Measurements from ENCODE around the gene CDH13. TPM values are rescaled to one million over a fixed set of nuclear protein-coding genes. Genes with fewer than 3 reads are reported as not detected.

Gene CDH13
- total RNA-seq, 4 donors from 2014 or later = 5.8 to 36.7 (median 20.4) TPM

DNA sequence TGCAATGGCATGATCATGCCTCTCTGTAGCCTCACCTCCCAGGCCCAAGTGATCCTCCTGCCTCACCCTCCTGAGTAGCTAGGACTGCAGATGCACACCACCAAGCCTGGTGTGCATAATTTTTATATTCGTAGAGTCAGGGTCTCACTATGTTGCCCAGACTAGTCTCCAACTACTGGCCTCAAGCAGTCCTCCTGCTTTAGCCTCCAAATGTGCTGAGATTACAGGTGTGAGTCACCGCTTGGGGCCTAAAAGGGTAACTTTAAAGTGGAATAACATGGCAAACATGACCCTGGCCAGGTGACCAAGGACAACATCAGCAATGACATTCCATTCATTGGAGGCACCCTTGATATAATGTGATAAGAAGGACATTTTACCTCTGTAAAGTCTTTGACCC is 1207.2 kb downstream of the CDH13 start:
- no peak for DNase-seq
- Histone ChIP-seq H3K36me3 (no peaks in the 10 kb centered on the region), H3K4me1 (peaks cover 0 to 3% of the 10 kb centered on the region in 2 donors), H3K4me3 (no peak overlapping the region), H3K27me3 (no peaks in the 10 kb centered on the region), H3K27ac (no peak overlapping the region), H3K9me3 (no peaks in the 10 kb centered on the region)
- intact Hi-C loops (cut with DNase I; ENCODE audit: low total_unique reads) = no loop called here
- in situ Hi-C loops (cut with MboI; ENCODE audit: low sequenced_read_pairs in 4 of 4) = loop anchor here in 1 of 4 donors (5.0 kb wide), 2 partner anchors 53 to 228 kb away; no protein-coding TSS in a partner anchor
- no peak for TF ChIP-seq POLR2A (IDR thresholded peaks at IDR 0.05)
- TF ChIP-seq, protein P1, sequence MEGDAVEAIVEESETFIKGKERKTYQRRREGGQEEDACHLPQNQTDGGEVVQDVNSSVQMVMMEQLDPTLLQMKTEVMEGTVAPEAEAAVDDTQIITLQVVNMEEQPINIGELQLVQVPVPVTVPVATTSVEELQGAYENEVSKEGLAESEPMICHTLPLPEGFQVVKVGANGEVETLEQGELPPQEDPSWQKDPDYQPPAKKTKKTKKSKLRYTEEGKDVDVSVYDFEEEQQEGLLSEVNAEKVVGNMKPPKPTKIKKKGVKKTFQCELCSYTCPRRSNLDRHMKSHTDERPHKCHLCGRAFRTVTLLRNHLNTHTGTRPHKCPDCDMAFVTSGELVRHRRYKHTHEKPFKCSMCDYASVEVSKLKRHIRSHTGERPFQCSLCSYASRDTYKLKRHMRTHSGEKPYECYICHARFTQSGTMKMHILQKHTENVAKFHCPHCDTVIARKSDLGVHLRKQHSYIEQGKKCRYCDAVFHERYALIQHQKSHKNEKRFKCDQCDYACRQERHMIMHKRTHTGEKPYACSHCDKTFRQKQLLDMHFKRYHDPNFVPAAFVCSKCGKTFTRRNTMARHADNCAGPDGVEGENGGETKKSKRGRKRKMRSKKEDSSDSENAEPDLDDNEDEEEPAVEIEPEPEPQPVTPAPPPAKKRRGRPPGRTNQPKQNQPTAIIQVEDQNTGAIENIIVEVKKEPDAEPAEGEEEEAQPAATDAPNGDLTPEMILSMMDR (IDR thresholded peaks at IDR 0.05 in 4 of 5, conservative IDR thresholded peaks at IDR 0.05 in 1 of 5) = no peak
- no peak for ATAC-seq

DNA sequence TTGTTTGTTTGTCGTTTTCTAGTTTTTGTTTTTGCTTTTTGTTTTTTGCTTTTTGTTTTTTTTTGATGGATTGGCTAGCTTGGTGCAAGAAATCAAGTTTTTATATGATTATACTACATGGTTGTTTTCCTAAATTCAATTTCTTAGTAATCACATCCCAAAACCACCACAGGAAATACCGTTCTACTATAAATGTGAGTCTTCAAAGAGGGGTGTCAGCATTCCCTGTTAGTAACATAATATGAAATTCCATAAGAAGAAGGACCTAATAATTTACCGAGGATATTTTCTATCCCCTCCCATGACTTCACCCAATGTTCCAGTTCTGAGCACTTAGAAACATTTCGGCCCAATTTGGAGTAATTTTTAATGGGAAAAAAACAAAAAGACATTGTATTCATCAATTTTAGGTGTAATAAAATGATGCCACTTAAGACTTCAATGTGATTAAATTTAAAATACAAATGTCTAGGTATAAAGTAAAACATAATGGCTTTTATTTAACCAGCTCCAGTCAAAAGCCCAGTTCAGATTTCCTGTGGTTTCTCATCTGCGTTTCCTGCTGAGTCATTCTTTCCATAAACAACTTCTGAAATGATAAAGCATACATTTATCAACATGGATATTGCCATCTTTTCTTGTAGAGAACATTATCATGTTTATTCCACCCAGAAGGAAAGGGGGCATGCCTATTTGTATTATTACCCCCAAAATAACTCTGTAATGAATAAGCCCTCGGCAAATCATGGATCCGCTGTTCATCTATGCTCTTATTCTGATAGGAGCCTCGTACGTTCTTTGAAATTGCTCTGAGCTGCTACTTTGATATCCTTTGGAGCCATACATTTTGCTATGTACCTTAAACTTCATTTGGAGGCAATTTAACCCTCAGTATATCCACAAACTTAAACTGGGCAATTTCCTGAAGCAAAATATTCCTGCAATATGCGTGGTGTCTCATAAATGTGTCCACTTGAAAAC is 1209.1 kb downstream of the CDH13 start:
- Histone ChIP-seq H3K36me3 (no peaks in the 10 kb centered on the region), H3K27ac (no peak overlapping the region), H3K4me1 (peaks cover 0 to 3% of the 10 kb centered on the region in 2 donors), H3K9me3 (no peaks in the 10 kb centered on the region), H3K4me3 (no peak overlapping the region), H3K27me3 (no peaks in the 10 kb centered on the region)
- intact Hi-C loops (cut with DNase I; ENCODE audit: low total_unique reads) = no loop called here
- no peak for TF ChIP-seq POLR2A (IDR thresholded peaks at IDR 0.05)
- TF ChIP-seq, protein P1 (IDR thresholded peaks at IDR 0.05 in 4 of 5, conservative IDR thresholded peaks at IDR 0.05 in 1 of 5) = no peak
- DNase-seq = no peak
- ATAC-seq = no peak
- in situ Hi-C loops (cut with MboI; ENCODE audit: low sequenced_read_pairs in 4 of 4) = no loop called here

DNA sequence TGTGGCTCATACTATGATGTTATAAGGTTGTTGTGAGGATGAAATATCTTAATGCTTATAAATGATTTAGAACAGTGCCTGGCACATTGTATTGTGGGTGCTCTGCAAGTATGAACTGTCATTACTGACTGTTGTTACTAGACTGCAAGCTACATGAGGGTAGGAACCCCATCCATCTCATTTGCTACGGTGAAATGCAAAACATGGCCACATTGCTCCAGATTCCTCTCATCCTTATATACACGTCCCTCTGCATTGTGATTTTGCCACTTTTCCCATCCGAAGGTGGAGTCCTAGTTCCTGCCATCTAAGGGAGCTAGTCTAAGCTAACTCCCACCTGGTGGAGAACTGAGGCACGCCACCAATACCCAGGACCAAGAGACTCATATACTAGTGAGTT is 1210.8 kb downstream of the CDH13 start:
- intact Hi-C loops (cut with DNase I; ENCODE audit: low total_unique reads) = no loop called here
- in situ Hi-C loops (cut with MboI; ENCODE audit: low sequenced_read_pairs in 4 of 4) = no loop called here
- no peak for TF ChIP-seq POLR2A (IDR thresholded peaks at IDR 0.05)
- TF ChIP-seq, protein P1 (IDR thresholded peaks at IDR 0.05 in 4 of 5, conservative IDR thresholded peaks at IDR 0.05 in 1 of 5) = no peak
- H3K4me3 ChIP-seq = no peak overlapping the region
- H3K9me3 ChIP-seq = no peaks in the 10 kb centered on the region
- H3K27me3 ChIP-seq = no peaks in the 10 kb centered on the region
- H3K27ac ChIP-seq = no peak overlapping the region
- ATAC-seq = no peak
- peaks cover 0 to 3% of the 10 kb centered on the region in 2 donors for H3K4me1 ChIP-seq
- no peak for DNase-seq
- H3K36me3 ChIP-seq = no peaks in the 10 kb centered on the region

- H3K4me3 ChIP-seq = no peak overlapping the region
- H3K27ac ChIP-seq = no peak overlapping the region
Measured at GRCh38 chr16:83838151-83838550, 1211.4 kb downstream of the CDH13 start.

More at GRCh38 chr16:83838151-83838550, 1211.4 kb downstream of the CDH13 start:
- no peaks in the 10 kb centered on the region for H3K36me3 ChIP-seq
- H3K4me1 ChIP-seq = peaks cover 0 to 3% of the 10 kb centered on the region in 2 donors
- in situ Hi-C loops (cut with MboI; ENCODE audit: low sequenced_read_pairs in 4 of 4) = no loop called here
- intact Hi-C loops (cut with DNase I; ENCODE audit: low total_unique reads) = no loop called here
- no peaks in the 10 kb centered on the region for H3K27me3 ChIP-seq
- DNase-seq = no peak
- no peaks in the 10 kb centered on the region for H3K9me3 ChIP-seq
- no peak for ATAC-seq
- TF ChIP-seq, protein P1 (IDR thresholded peaks at IDR 0.05 in 4 of 5, conservative IDR thresholded peaks at IDR 0.05 in 1 of 5) = no peak
- no peak for TF ChIP-seq POLR2A (IDR thresholded peaks at IDR 0.05)
